GM21619 (cell line): ENCODE data around the gene CHAC2.
"Not testable (repeated sequence)": the region's sequence is repeated elsewhere in the genome, so short reads cannot be mapped to it uniquely, and the experiment has no call there.

Experiments used
- ATAC-seq: cut with Tn5 transposase; IDR thresholded peaks from one replicate; pipeline ENCODE4 v1.9.1; 2021; ENCODE audit not compliant: unreplicated experiment

Gene CHAC2

GRCh38 chr2:53777134-53777533 lies 9.5 kb downstream of the CHAC2 start:
- ATAC-seq = no peak

GRCh38 chr2:53778536-53779162 lies 11.0 kb downstream of the CHAC2 start:
- ATAC-seq = no peak

- no peak for ATAC-seq
These were observed 12.5 kb downstream of the CHAC2 start for GRCh38 chr2:53780056-53780455.

GRCh38 chr2:53782676-53783075 lies 15.1 kb downstream of the CHAC2 start:
- ATAC-seq = no peak

- ATAC-seq = no peak
These were observed 16.8 kb downstream of the CHAC2 start for GRCh38 chr2:53784436-53784835.

GRCh38 chr2:53785366-53785765 lies 17.8 kb downstream of the CHAC2 start:
- no peak for ATAC-seq

- ATAC-seq = peak; percentile 16
These were observed 18.7 kb downstream of the CHAC2 start for GRCh38 chr2:53786352-53786704.

- ATAC-seq = peak; percentile 95
These were observed 19.4 kb downstream of the CHAC2 start, which contains the start of the genes ASB3 and ERLEC1 for GRCh38 chr2:53786705-53787613. Gene ASB3 (minus strand): TSS chr2:53786953. CDS start chr2:53765572, 21,381 bp downstream. Gene ERLEC1 (plus strand): TSS chr2:53787044. CDS start chr2:53787211, 167 bp downstream.

GRCh38 chr2:53787614-53788289 lies 20.1 kb downstream of the CHAC2 start:
- no peak for ATAC-seq

- no peak for ATAC-seq
These were observed 25.7 kb downstream of the CHAC2 start for GRCh38 chr2:53793261-53793660.

- ATAC-seq = no peak
These were observed 26.2 kb downstream of the CHAC2 start for GRCh38 chr2:53793821-53794220.

- ATAC-seq = no peak
These were observed 33.9 kb downstream of the CHAC2 start for GRCh38 chr2:53801547-53801946.

GRCh38 chr2:53802617-53803151 lies 35.1 kb downstream of the CHAC2 start:
- ATAC-seq = no peak

- no peak for ATAC-seq
These were observed 44.0 kb downstream of the CHAC2 start for GRCh38 chr2:53811601-53812000.

- no peak for ATAC-seq
These were observed 45.5 kb downstream of the CHAC2 start for GRCh38 chr2:53813151-53813550.

- no peak for ATAC-seq
These were observed 51.3 kb downstream of the CHAC2 start for GRCh38 chr2:53818854-53819435.

GRCh38 chr2:53819634-53820033 lies 52.0 kb downstream of the CHAC2 start:
- no peak for ATAC-seq

- no peak for ATAC-seq
These were observed 52.4 kb downstream of the CHAC2 start for GRCh38 chr2:53820048-53820447.

GRCh38 chr2:53820711-53821110 lies 53.1 kb downstream of the CHAC2 start:
- no peak for ATAC-seq

GRCh38 chr2:53821810-53822209 lies 54.2 kb downstream of the CHAC2 start:
- no peak for ATAC-seq

GRCh38 chr2:53823639-53824038 lies 56.0 kb downstream of the CHAC2 start:
- not testable (repeated sequence) for ATAC-seq
